ENCODE data around the gene FHIT. TPM values are rescaled to one million over a fixed set of nuclear protein-coding genes. Genes with fewer than 3 reads are reported as not detected.

Gene FHIT
- polyA plus RNA-seq, 1 of the 3 experiments (the other 2 are of a cell fraction) = 0.41 TPM

DNA sequence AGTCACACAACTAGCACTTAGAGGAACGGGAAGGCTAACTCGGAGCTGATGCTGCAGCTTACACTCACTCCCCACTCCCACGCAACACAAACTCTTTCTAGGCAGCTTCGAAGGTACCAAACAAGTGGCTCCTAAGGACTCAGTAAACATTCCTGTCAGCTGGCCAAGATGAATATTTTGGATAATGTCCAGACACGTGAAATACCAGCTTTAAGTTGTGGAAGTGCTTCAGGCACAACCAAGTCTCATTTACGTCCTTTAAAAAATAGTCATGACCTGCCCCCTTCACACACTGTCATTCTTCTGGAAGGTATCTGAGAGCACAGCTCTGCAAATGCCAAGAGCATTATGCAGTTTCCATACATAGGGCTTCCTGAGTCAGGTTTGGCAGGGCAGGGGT is 1195.5 kb downstream of the FHIT start:
- H3K79me2 ChIP-seq (ENCODE audit: insufficient read depth) = no peaks in the 10 kb centered on the region
- no peak overlapping the region for H3K27ac ChIP-seq (ENCODE audit: low read depth in 2 of 2, low read length in 1 of 2)
- no peaks in the 10 kb centered on the region for H3F3A ChIP-seq (replicated peaks; ENCODE audit: insufficient read depth)
- 58% methylated on average over 6 of the region's 6 CpGs for WGBS (ENCODE audit: low lambda C conversion rate)
- ChIA-PET CTCF (no interaction called here), POLR2A (no interaction called here)
- no peaks in the 10 kb centered on the region; a peak in 1 of 4 replicates for H3K4me1 ChIP-seq (ENCODE audit: control insufficient read depth in 1 of 2, insufficient read depth in 2 of 2, low read depth in 1 of 2, low read length in 1 of 2)
- DNase-seq = no peak
- H2AFZ ChIP-seq (ENCODE audit: low read depth) = no peak overlapping the region
- H3K36me3 ChIP-seq (replicated peaks in 1 of 2; ENCODE audit: control insufficient read depth in 1 of 2, insufficient read depth in 2 of 2, low read length in 1 of 2) = no peaks in the 10 kb centered on the region
- H3K9me2 ChIP-seq = no peaks in the 10 kb centered on the region
- TF ChIP-seq RFX5 (IDR thresholded peaks at IDR 0.05; ENCODE audit: low read length) (no peak), FOSL2 (IDR thresholded peaks at IDR 0.05; ENCODE audit: borderline replicate concordance, low read depth) (no peak), YY1 (IDR thresholded peaks at IDR 0.05; ENCODE audit: low read depth) (no peak)
- TF ChIP-seq, protein P1, sequence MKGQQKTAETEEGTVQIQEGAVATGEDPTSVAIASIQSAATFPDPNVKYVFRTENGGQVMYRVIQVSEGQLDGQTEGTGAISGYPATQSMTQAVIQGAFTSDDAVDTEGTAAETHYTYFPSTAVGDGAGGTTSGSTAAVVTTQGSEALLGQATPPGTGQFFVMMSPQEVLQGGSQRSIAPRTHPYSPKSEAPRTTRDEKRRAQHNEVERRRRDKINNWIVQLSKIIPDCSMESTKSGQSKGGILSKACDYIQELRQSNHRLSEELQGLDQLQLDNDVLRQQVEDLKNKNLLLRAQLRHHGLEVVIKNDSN (IDR thresholded peaks at IDR 0.05; ENCODE audit: borderline replicate concordance, low read depth) = no peak
- TF ChIP-seq, protein P2, sequence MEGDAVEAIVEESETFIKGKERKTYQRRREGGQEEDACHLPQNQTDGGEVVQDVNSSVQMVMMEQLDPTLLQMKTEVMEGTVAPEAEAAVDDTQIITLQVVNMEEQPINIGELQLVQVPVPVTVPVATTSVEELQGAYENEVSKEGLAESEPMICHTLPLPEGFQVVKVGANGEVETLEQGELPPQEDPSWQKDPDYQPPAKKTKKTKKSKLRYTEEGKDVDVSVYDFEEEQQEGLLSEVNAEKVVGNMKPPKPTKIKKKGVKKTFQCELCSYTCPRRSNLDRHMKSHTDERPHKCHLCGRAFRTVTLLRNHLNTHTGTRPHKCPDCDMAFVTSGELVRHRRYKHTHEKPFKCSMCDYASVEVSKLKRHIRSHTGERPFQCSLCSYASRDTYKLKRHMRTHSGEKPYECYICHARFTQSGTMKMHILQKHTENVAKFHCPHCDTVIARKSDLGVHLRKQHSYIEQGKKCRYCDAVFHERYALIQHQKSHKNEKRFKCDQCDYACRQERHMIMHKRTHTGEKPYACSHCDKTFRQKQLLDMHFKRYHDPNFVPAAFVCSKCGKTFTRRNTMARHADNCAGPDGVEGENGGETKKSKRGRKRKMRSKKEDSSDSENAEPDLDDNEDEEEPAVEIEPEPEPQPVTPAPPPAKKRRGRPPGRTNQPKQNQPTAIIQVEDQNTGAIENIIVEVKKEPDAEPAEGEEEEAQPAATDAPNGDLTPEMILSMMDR (IDR thresholded peaks at IDR 0.05) = no peak
- TF ChIP-seq, protein P3, sequence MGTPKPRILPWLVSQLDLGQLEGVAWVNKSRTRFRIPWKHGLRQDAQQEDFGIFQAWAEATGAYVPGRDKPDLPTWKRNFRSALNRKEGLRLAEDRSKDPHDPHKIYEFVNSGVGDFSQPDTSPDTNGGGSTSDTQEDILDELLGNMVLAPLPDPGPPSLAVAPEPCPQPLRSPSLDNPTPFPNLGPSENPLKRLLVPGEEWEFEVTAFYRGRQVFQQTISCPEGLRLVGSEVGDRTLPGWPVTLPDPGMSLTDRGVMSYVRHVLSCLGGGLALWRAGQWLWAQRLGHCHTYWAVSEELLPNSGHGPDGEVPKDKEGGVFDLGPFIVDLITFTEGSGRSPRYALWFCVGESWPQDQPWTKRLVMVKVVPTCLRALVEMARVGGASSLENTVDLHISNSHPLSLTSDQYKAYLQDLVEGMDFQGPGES (IDR thresholded peaks at IDR 0.05; ENCODE audit: low read depth, low read length) = no peak
- H3K9ac ChIP-seq = no peak overlapping the region
- H4K20me1 ChIP-seq (ENCODE audit: insufficient read depth) = no peaks in the 10 kb centered on the region
- H3K9me3 ChIP-seq = no peaks in the 10 kb centered on the region
- no peaks in the 10 kb centered on the region for H3K27me3 ChIP-seq (ENCODE audit: insufficient read depth)
- H3K4me2 ChIP-seq = no peak overlapping the region
- H3K4me3 ChIP-seq (ENCODE audit: low read depth in 2 of 2, low read length in 1 of 2) = no peak overlapping the region

GRCh38 chr3:60053526-60054265 is 1197.6 kb downstream of the FHIT start:
- Histone ChIP-seq H3K9me2 (no peaks in the 10 kb centered on the region), H3K9ac (no peak overlapping the region), H3K36me3 (replicated peaks in 1 of 2; ENCODE audit: control insufficient read depth in 1 of 2, insufficient read depth in 2 of 2, low read length in 1 of 2) (no peaks in the 10 kb centered on the region), H3K4me3 (ENCODE audit: low read depth in 2 of 2, low read length in 1 of 2) (no peak overlapping the region), H3K4me2 (no peak overlapping the region), H3K9me3 (no peaks in the 10 kb centered on the region), H4K20me1 (ENCODE audit: insufficient read depth) (no peaks in the 10 kb centered on the region), H2AFZ (ENCODE audit: low read depth) (no peak overlapping the region), H3K79me2 (ENCODE audit: insufficient read depth) (no peaks in the 10 kb centered on the region), H3K4me1 (ENCODE audit: control insufficient read depth in 1 of 2, insufficient read depth in 2 of 2, low read depth in 1 of 2, low read length in 1 of 2) (no peaks in the 10 kb centered on the region; a peak in 1 of 4 replicates), H3F3A (replicated peaks; ENCODE audit: insufficient read depth) (no peaks in the 10 kb centered on the region), H3K27me3 (ENCODE audit: insufficient read depth) (no peaks in the 10 kb centered on the region), H3K27ac (ENCODE audit: low read depth in 2 of 2, low read length in 1 of 2) (no peak overlapping the region)
- CTCF ChIA-PET = no interaction called here
- POLR2A ChIA-PET = no interaction called here
- DNase-seq = no peak
- 43% methylated on average over 3 of the region's 3 CpGs for WGBS (ENCODE audit: low lambda C conversion rate)
- no peak for TF ChIP-seq MXI1 (IDR thresholded peaks at IDR 0.05; ENCODE audit: low read depth, low read length)
- TF ChIP-seq, protein P3 (IDR thresholded peaks at IDR 0.05; ENCODE audit: low read depth, low read length) = no peak
- TF ChIP-seq ELF1 (IDR thresholded peaks at IDR 0.05) = no peak
- TF ChIP-seq NRF1 (IDR thresholded peaks at IDR 0.05; ENCODE audit: low read depth, low read length) = no peak
- no peak for TF ChIP-seq GATA2 (CRISPR knock-in tag; IDR thresholded peaks at IDR 0.05)
- TF ChIP-seq, protein P4, sequence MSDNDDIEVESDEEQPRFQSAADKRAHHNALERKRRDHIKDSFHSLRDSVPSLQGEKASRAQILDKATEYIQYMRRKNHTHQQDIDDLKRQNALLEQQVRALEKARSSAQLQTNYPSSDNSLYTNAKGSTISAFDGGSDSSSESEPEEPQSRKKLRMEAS (IDR thresholded peaks at IDR 0.05; ENCODE audit: low read depth) = no peak
- no peak for TF ChIP-seq EP300 (IDR thresholded peaks at IDR 0.05; ENCODE audit: borderline replicate concordance in 1 of 2, low read depth in 1 of 2, low read length in 1 of 2)
- TF ChIP-seq, protein P1 (IDR thresholded peaks at IDR 0.05; ENCODE audit: borderline replicate concordance, low read depth) = no peak
